Fibroblast of lung (primary cell): ENCODE measurements around the gene RFX1.

ENCODE experiments used
- EZH2 ChIP-seq: IDR thresholded peaks from 2 replicates; pipeline ENCODE4 v1.5.1; 2012; ENCODE audit warnings: low read length, control low read depth, mild to moderate bottlenecking; ENCODE audit errors: missing control alignments
- TF ChIP-seq, protein P1 (sequence below), 2 donors: IDR thresholded peaks in 1 of 2; conservative IDR thresholded peaks in 1 of 2; 1 replicate in 1 of 2; 2 replicates in 1 of 2; pipeline ENCODE4 v1.5.1; 2011 to 2012; ENCODE audit warnings: low read length in 2 of 2, control low read depth in 1 of 2, inconsistent platforms in 1 of 2, low read depth in 1 of 2, mild to moderate bottlenecking in 1 of 2

DNA sequence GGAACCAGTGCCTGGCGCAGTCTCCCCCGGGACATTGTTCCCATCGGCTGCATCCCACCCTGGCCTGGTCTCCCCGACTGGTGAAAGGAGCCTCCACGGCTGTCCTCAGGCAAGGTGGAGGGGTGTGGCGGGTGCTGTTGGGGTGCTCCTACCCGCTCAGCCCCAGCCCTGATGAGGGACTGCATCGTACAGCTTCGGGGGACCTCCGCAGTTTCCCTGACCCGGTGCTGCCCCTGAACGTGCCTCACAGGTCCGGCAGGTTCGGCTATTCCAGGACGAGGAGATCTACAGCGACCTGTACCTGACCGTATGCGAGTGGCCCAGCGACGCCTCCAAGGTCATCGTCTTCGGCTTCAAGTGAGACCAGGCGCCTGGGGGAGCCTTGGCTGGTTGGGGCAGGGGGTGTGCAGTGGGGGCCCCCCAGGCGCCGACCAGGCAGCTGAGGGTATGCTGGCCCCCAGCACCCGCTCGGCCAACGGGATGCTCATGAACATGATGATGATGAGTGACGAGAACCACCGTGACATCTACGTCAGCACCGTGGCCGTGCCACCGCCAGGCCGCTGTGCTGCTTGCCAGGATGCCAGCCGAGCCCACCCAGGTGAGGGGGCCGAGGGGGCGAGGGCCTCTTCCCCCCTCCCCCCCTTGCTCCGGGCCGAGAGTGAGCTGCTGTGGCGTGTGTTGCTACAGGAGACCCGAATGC is 50.3 kb downstream of the RFX1 start:
- TF ChIP-seq, protein P1, sequence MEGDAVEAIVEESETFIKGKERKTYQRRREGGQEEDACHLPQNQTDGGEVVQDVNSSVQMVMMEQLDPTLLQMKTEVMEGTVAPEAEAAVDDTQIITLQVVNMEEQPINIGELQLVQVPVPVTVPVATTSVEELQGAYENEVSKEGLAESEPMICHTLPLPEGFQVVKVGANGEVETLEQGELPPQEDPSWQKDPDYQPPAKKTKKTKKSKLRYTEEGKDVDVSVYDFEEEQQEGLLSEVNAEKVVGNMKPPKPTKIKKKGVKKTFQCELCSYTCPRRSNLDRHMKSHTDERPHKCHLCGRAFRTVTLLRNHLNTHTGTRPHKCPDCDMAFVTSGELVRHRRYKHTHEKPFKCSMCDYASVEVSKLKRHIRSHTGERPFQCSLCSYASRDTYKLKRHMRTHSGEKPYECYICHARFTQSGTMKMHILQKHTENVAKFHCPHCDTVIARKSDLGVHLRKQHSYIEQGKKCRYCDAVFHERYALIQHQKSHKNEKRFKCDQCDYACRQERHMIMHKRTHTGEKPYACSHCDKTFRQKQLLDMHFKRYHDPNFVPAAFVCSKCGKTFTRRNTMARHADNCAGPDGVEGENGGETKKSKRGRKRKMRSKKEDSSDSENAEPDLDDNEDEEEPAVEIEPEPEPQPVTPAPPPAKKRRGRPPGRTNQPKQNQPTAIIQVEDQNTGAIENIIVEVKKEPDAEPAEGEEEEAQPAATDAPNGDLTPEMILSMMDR (conservative IDR thresholded peaks at IDR 0.05 in 1 of 2, IDR thresholded peaks at IDR 0.05 in 1 of 2; ENCODE audit: low read depth in 1 of 2, low read length in 2 of 2) = no peak
- TF ChIP-seq EZH2 = no peak
